HepG2 (cell line): ENCODE results near the gene ZNF331. TPM values are rescaled to one million over a fixed set of nuclear protein-coding genes. Genes with fewer than 3 reads are reported as not detected.
A peak's percentile ranks its signal among the peaks of the same experiment; 100 is the strongest.

Experiments used
- ATAC-seq: fragments of 200-7000 bp; cut with Tn5 transposase; 3 replicates; pipeline ENCODE4 v1.9.1; 2020; ENCODE audit warnings: mild to moderate bottlenecking, moderate library complexity
- BruUV-seq: library from RNA; stranded (reverse); fragments of 400-500 nt; replicated peaks from 2 replicates; lab custom pipeline; 2021; lab: Mats Ljungman, UMichigan
- CTCF ChIA-PET: fragments of 300-600 bp; formaldehyde crosslinking; extraction: SDS; loops from one replicate; lab custom pipeline; 2021; ENCODE audit warnings: low total read pairs, inconsistent platforms, low intra/inter-chr PET ratio; lab: Yijun Ruan, JAX
- POLR2A ChIA-PET: fragments of 350-600 bp; sonication (Branson Sonifier 250); formaldehyde crosslinking; loops from one replicate; lab custom pipeline; 2020; ENCODE audit warnings: antibody characterized with exemption, inconsistent platforms; lab: Yijun Ruan, JAX
- DNase-seq: peaks from one replicate; pipeline ENCODE4 v3.0.0-alpha.2; 2015; ENCODE audit warnings: low spot score
- FAIRE-seq: peaks from 3 replicates; lab custom pipeline; 2011; peaks lifted over from hg19 to GRCh38; lab: Jason Lieb, UNC
- H2AFZ ChIP-seq: one replicate; pipeline ENCODE4 v1.6.1; 2011; ENCODE audit warnings: low read length, inconsistent platforms
- H3K27ac ChIP-seq: fragments of 300-600 bp; 3 replicates; pipeline ENCODE4 v1.8.0; 2011; ENCODE audit warnings: mixed run types, mild to moderate bottlenecking, mixed read lengths, low read length, inconsistent platforms; ENCODE audit not compliant: insufficient read depth; ENCODE audit errors: extremely low read length
- H3K27me3 ChIP-seq, 2 experiments: fragments of 200-600 bp in 1 of 2; 2 replicates in 1 of 2; 3 replicates in 1 of 2; pipeline versions ENCODE4 v1.6.0 to v1.8.0; 2011; ENCODE audit warnings: low read length in 2 of 2, mild to moderate bottlenecking in 2 of 2, moderate library complexity in 2 of 2, inconsistent platforms in 1 of 2; ENCODE audit not compliant: insufficient read depth in 2 of 2, control insufficient read depth in 1 of 2
- H3K36me3 ChIP-seq, 2 experiments: fragments of 200-600 bp in 1 of 2; replicated peaks in 1 of 2; 2 replicates in 1 of 2; 3 replicates in 1 of 2; pipeline versions ENCODE4 v1.5.1 to v1.8.0; 2011; ENCODE audit warnings: low read length in 2 of 2, inconsistent platforms in 1 of 2; ENCODE audit not compliant: insufficient read depth in 2 of 2, control insufficient read depth in 1 of 2
- H3K4me1 ChIP-seq: 2 replicates; pipeline ENCODE4 v1.5.1; 2012; ENCODE audit warnings: low read length, inconsistent platforms; ENCODE audit not compliant: insufficient read depth
- H3K4me2 ChIP-seq: 2 replicates; pipeline ENCODE4 v1.6.0; 2011; ENCODE audit warnings: low read depth, low read length, inconsistent platforms
- H3K4me3 ChIP-seq, 3 experiments: fragments of 200-600 bp in 1 of 3; sonication (generic), shearing (Covaris generic) in 1 of 3; replicated peaks in 1 of 3; 2 replicates each; pipeline ENCODE4 v1.5.1; 2011 to 2016; ENCODE audit warnings: low read length in 3 of 3, inconsistent platforms in 2 of 3, low read depth in 2 of 3, mild to moderate bottlenecking in 2 of 3, control low read depth in 1 of 3, mixed read lengths in 1 of 3; ENCODE audit not compliant: insufficient read depth in 1 of 3
- H3K79me2 ChIP-seq: one replicate; pipeline ENCODE4 v1.6.1; 2011; ENCODE audit warnings: low read length, inconsistent platforms; ENCODE audit not compliant: insufficient read depth
- H3K9ac ChIP-seq: 2 replicates; pipeline ENCODE4 v1.6.0; 2011; ENCODE audit warnings: mild to moderate bottlenecking, low read depth, low read length, inconsistent platforms; ENCODE audit not compliant: insufficient read depth
- H3K9me3 ChIP-seq: 2 replicates; pipeline ENCODE4 v1.5.1; 2012; ENCODE audit warnings: mild to moderate bottlenecking, low read length
- H4K20me1 ChIP-seq: 2 replicates; pipeline ENCODE4 v1.6.0; 2011; ENCODE audit warnings: inconsistent platforms, mild to moderate bottlenecking, low read length, moderate library complexity; ENCODE audit not compliant: insufficient read depth
- ARNT ChIP-seq: fragments of 450-650 bp; IDR thresholded peaks from 2 replicates; pipeline ENCODE4 v1.6.1; 2017
- CEBPG ChIP-seq: IDR thresholded peaks from 2 replicates; pipeline ENCODE4 v1.6.1; 2016
- EED ChIP-seq: sonication (generic); formaldehyde crosslinking; IDR thresholded peaks from 2 replicates; pipeline ENCODE4 v1.5.0; 2020; ENCODE audit warnings: mild to moderate bottlenecking, missing genetic modification reagents
- FOXP1 ChIP-seq, 2 experiments: fragments of 450-650 bp in 1 of 2; IDR thresholded peaks; 2 replicates each; pipeline ENCODE4 v1.6.1; 2017 to 2018; ENCODE audit warnings: antibody characterized with exemption in 1 of 2
- POGZ ChIP-seq: sonication (generic); formaldehyde crosslinking; IDR thresholded peaks from 2 replicates; pipeline ENCODE4 v1.4.0; 2020; ENCODE audit warnings: mild to moderate bottlenecking, missing genetic modification reagents
- PRPF4 ChIP-seq: fragments of 200-400 bp; formaldehyde crosslinking; IDR thresholded peaks from 2 replicates; pipeline ENCODE4 v1.6.1; 2016; ENCODE audit warnings: low read length, low read depth; ENCODE audit not compliant: poor library complexity, severe bottlenecking
- SRSF1 ChIP-seq: fragments of 200-400 bp; formaldehyde crosslinking; optimal IDR thresholded peaks from 2 replicates; pipeline ENCODE3; 2017; ENCODE audit warnings: mild to moderate bottlenecking, low read depth, low read length, moderate library complexity
- TEAD2 ChIP-seq: sonication (generic); formaldehyde crosslinking; IDR thresholded peaks from 2 replicates; pipeline ENCODE4 v1.9.0; 2021; ENCODE audit warnings: missing genetic modification reagents
- TOPORS ChIP-seq: sonication (generic); formaldehyde crosslinking; IDR thresholded peaks from 2 replicates; pipeline ENCODE4 v1.8.0; 2023; ENCODE audit warnings: mild to moderate bottlenecking, missing genetic modification reagents
- ZBTB7A ChIP-seq: sonication (generic); formaldehyde crosslinking; IDR thresholded peaks from 2 replicates; pipeline ENCODE4 v1.8.0; 2022; ENCODE audit warnings: mild to moderate bottlenecking, missing genetic modification reagents
- ZNF431 ChIP-seq: sonication (generic); formaldehyde crosslinking; IDR thresholded peaks from 2 replicates; pipeline ENCODE4 v1.9.0; 2022; ENCODE audit warnings: missing genetic modification reagents, low read depth, mild to moderate bottlenecking, borderline replicate concordance
- ZNF468 ChIP-seq: sonication (generic); formaldehyde crosslinking; IDR thresholded peaks from 2 replicates; pipeline ENCODE4 v1.8.0; 2022; ENCODE audit warnings: mild to moderate bottlenecking, moderate library complexity, missing genetic modification reagents
- ZNF501 ChIP-seq: sonication (generic); formaldehyde crosslinking; IDR thresholded peaks from 2 replicates; pipeline ENCODE4 v1.5.1; 2020; ENCODE audit warnings: mild to moderate bottlenecking, moderate library complexity, missing genetic modification reagents
- ZNF710 ChIP-seq: sonication (generic); formaldehyde crosslinking; IDR thresholded peaks from 2 replicates; pipeline ENCODE4 v1.5.0; 2020; ENCODE audit warnings: mild to moderate bottlenecking, missing genetic modification reagents, borderline replicate concordance
- ZNF777 ChIP-seq: sonication (generic); formaldehyde crosslinking; IDR thresholded peaks from 2 replicates; pipeline ENCODE4 v1.4.0; 2020; ENCODE audit warnings: missing genetic modification reagents
- WGBS: methylation state at CpG from one replicate; pipeline ENCODE4 v1.1.6; 2017; ENCODE audit warnings: low lambda C conversion rate; 5-methylcytosine and 5-hydroxymethylcytosine counted together
- in situ Hi-C: cut with HindIII; loops from 2 replicates; pipeline ENCODE4 v1.10.0; 2017; ENCODE audit warnings: low pct_unique_long_range_greater_than_20kb; ENCODE audit not compliant: extremely low pct_ligation_motif_present
- intact Hi-C: fragments of 100-400 bp; cut with micrococcal nuclease; formaldehyde crosslinking; loops from one replicate; pipeline ENCODE4 v1.10.0; 2022; ENCODE audit not compliant: unreplicated experiment
- polyA plus RNA-seq, 8 experiments: library from polyadenylated mRNA; depleted of rRNA in 3 of 8; stranded (reverse) in 7 of 8; unstranded in 1 of 8; fragments of >200 nt; fragmentation: Illumina TruSeq in 4 of 8; extraction: Trizol in 4 of 8; gene quantifications; 2 replicates each; pipeline versions ENCODE4 v1.2.1 to v1.2.3, GENCODE V29; 2011 to 2016; ENCODE audit warnings: low read depth in 4 of 8, missing spikeins in 1 of 8, mixed read lengths in 1 of 8; ENCODE audit not compliant: insufficient read depth in 1 of 8
- total RNA-seq, 5 experiments: library from RNA; depleted of rRNA; stranded (reverse); fragments of >200 nt; fragmentation: Illumina TruSeq; extraction: Trizol; gene quantifications; 2 replicates each; pipeline ENCODE4 v1.2.3, GENCODE V29; 2016; ENCODE audit warnings: low read depth in 1 of 5
- TF ChIP-seq, protein P1 (sequence below): sonication (generic); formaldehyde crosslinking; IDR thresholded peaks from 2 replicates; pipeline ENCODE4 v1.4.0; 2020; ENCODE audit warnings: low read depth, mild to moderate bottlenecking, missing genetic modification reagents
- TF ChIP-seq, protein P2 (sequence below): IDR thresholded peaks from 2 replicates; pipeline ENCODE4 v1.6.1; 2012; ENCODE audit warnings: low read length, improper control_type of control experiment

Gene ZNF331
- total and polyA plus RNA-seq, 2 of the 13 experiments (the other 11 are each of a cell fraction or from before 2014, with no cell fraction given), result 8.2 to 13.3 TPM

GRCh38 chr19:53579518-53579917 lies 41.6 kb downstream of the ZNF331 start (continued):
- no peak for TF ChIP-seq ZNF710
- TF ChIP-seq EED, result no peak
- TF ChIP-seq, protein P1, sequence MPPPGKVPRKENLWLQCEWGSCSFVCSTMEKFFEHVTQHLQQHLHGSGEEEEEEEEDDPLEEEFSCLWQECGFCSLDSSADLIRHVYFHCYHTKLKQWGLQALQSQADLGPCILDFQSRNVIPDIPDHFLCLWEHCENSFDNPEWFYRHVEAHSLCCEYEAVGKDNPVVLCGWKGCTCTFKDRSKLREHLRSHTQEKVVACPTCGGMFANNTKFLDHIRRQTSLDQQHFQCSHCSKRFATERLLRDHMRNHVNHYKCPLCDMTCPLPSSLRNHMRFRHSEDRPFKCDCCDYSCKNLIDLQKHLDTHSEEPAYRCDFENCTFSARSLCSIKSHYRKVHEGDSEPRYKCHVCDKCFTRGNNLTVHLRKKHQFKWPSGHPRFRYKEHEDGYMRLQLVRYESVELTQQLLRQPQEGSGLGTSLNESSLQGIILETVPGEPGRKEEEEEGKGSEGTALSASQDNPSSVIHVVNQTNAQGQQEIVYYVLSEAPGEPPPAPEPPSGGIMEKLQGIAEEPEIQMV (CRISPR knock-in tag), result no peak
- TF ChIP-seq ZNF468 (CRISPR knock-in tag), result no peak
- TF ChIP-seq FOXP1 (IDR thresholded peaks at IDR 0.05), result no peak
- TF ChIP-seq FOXP1 (CRISPR knock-in tag; IDR thresholded peaks at IDR 0.05), result peak; percentile 63
- TF ChIP-seq CEBPG (CRISPR knock-in tag), result peak; percentile 90
- TF ChIP-seq TOPORS (CRISPR knock-in tag), result no peak

GRCh38 chr19:53580871-53581835 lies 43.2 kb downstream of the ZNF331 start:
- Histone ChIP-seq H3K9ac (no peak overlapping the region), H3K4me2 (no peak overlapping the region), H3K9me3 (peaks cover 19% of the 10 kb centered on the region), H3K4me1 (peaks cover 59% of the 10 kb centered on the region), H2AFZ (no peak overlapping the region), H3K36me3 (peaks cover 11 to 20% of the 10 kb centered on the region in 2 experiments), H3K4me3 (no peak overlapping the region), H3K79me2 (no peaks in the 10 kb centered on the region), H4K20me1 (no peaks in the 10 kb centered on the region), H3K27me3 (no peaks in the 10 kb centered on the region), H3K27ac (peak overlapping the region; percentile 54)
- ChIA-PET POLR2A (no interaction called here), CTCF (no interaction called here)
- in situ Hi-C loops (no loop called here), intact Hi-C loops (no loop called here)
- no peak for DNase-seq
- WGBS, result 90% methylated on average over 16 of the region's 17 CpGs
- no peak for FAIRE-seq
- no TSS peak for BruUV-seq
- peak; percentile 47 for ATAC-seq
- no peak for TF ChIP-seq ZNF431 (CRISPR knock-in tag)
- TF ChIP-seq ZNF501, result 0 out of 2 replicates have a peak, but pooled peaks have one; percentile 19
- TF ChIP-seq ARNT, result no peak
- TF ChIP-seq, protein P2, sequence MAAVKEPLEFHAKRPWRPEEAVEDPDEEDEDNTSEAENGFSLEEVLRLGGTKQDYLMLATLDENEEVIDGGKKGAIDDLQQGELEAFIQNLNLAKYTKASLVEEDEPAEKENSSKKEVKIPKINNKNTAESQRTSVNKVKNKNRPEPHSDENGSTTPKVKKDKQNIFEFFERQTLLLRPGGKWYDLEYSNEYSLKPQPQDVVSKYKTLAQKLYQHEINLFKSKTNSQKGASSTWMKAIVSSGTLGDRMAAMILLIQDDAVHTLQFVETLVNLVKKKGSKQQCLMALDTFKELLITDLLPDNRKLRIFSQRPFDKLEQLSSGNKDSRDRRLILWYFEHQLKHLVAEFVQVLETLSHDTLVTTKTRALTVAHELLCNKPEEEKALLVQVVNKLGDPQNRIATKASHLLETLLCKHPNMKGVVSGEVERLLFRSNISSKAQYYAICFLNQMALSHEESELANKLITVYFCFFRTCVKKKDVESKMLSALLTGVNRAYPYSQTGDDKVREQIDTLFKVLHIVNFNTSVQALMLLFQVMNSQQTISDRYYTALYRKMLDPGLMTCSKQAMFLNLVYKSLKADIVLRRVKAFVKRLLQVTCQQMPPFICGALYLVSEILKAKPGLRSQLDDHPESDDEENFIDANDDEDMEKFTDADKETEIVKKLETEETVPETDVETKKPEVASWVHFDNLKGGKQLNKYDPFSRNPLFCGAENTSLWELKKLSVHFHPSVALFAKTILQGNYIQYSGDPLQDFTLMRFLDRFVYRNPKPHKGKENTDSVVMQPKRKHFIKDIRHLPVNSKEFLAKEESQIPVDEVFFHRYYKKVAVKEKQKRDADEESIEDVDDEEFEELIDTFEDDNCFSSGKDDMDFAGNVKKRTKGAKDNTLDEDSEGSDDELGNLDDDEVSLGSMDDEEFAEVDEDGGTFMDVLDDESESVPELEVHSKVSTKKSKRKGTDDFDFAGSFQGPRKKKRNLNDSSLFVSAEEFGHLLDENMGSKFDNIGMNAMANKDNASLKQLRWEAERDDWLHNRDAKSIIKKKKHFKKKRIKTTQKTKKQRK, result no peak
- no peak for TF ChIP-seq TEAD2
- TF ChIP-seq SRSF1, result no peak
- no peak for TF ChIP-seq PRPF4
- no peak for TF ChIP-seq ZNF777 (CRISPR knock-in tag)
- TF ChIP-seq POGZ (CRISPR knock-in tag), result no peak
- TF ChIP-seq ZBTB7A (CRISPR knock-in tag), result no peak
